Measurements from ENCODE around the gene AVEN. TPM values are rescaled to one million over a fixed set of nuclear protein-coding genes. Genes with fewer than 3 reads are reported as not detected.

The AVEN gene
- total RNA-seq, 1 donor from 2014 or later: 14.4 TPM

- Mint-ChIP-seq H3K4me1 (ENCODE audit: low read depth) (no peaks in the 10 kb centered on the region), H3K27me3 (no peaks in the 10 kb centered on the region), H3K4me3 (ENCODE audit: low read depth) (no peak overlapping the region), H3K36me3 (ENCODE audit: insufficient read depth) (no peaks in the 10 kb centered on the region), H3K27ac (no peak overlapping the region), H3K9me3 (ENCODE audit: low read depth) (no peaks in the 10 kb centered on the region)
- no peak for TF ChIP-seq CTCF (IDR thresholded peaks at IDR 0.05; ENCODE audit: unreplicated experiment)
- DNase-seq (ENCODE audit: low spot score, unreplicated experiment): no peak
These were observed 130.6 kb downstream of the AVEN start for GRCh38 chr15:33908406-33908805.

- Mint-ChIP-seq H3K4me3 (ENCODE audit: low read depth) (no peak overlapping the region), H3K36me3 (ENCODE audit: insufficient read depth) (no peaks in the 10 kb centered on the region), H3K4me1 (ENCODE audit: low read depth) (no peaks in the 10 kb centered on the region), H3K27ac (no peak overlapping the region), H3K9me3 (ENCODE audit: low read depth) (no peaks in the 10 kb centered on the region), H3K27me3 (no peaks in the 10 kb centered on the region)
- no peak for DNase-seq (ENCODE audit: low spot score, unreplicated experiment)
- TF ChIP-seq CTCF (IDR thresholded peaks at IDR 0.05; ENCODE audit: unreplicated experiment): no peak
These were observed 131.7 kb downstream of the AVEN start for GRCh38 chr15:33907326-33907725.

- no peak overlapping the region for H3K4me3 Mint-ChIP-seq (ENCODE audit: low read depth)
- H3K27ac Mint-ChIP-seq: no peak overlapping the region
- TF ChIP-seq CTCF (IDR thresholded peaks at IDR 0.05; ENCODE audit: unreplicated experiment): no peak
- no peaks in the 10 kb centered on the region for H3K4me1 Mint-ChIP-seq (ENCODE audit: low read depth)
- H3K9me3 Mint-ChIP-seq (ENCODE audit: low read depth): no peaks in the 10 kb centered on the region
- no peak for DNase-seq (ENCODE audit: low spot score, unreplicated experiment)
- H3K27me3 Mint-ChIP-seq: no peaks in the 10 kb centered on the region
- H3K36me3 Mint-ChIP-seq (ENCODE audit: insufficient read depth): no peaks in the 10 kb centered on the region
These were observed 135.3 kb downstream of the AVEN start for GRCh38 chr15:33903661-33904060.

- no peak for DNase-seq (ENCODE audit: low spot score, unreplicated experiment)
- Mint-ChIP-seq H3K27me3 (no peaks in the 10 kb centered on the region), H3K36me3 (ENCODE audit: insufficient read depth) (no peaks in the 10 kb centered on the region), H3K27ac (no peak overlapping the region), H3K9me3 (ENCODE audit: low read depth) (no peaks in the 10 kb centered on the region), H3K4me3 (ENCODE audit: low read depth) (no peak overlapping the region), H3K4me1 (ENCODE audit: low read depth) (no peaks in the 10 kb centered on the region)
- TF ChIP-seq CTCF (IDR thresholded peaks at IDR 0.05; ENCODE audit: unreplicated experiment): no peak
These were observed 137.0 kb downstream of the AVEN start for GRCh38 chr15:33902043-33902442.

- H3K36me3 Mint-ChIP-seq (ENCODE audit: insufficient read depth): no peaks in the 10 kb centered on the region
- H3K9me3 Mint-ChIP-seq (ENCODE audit: low read depth): no peaks in the 10 kb centered on the region
- DNase-seq (ENCODE audit: low spot score, unreplicated experiment): no peak
- H3K27me3 Mint-ChIP-seq: no peaks in the 10 kb centered on the region
- no peak for TF ChIP-seq CTCF (IDR thresholded peaks at IDR 0.05; ENCODE audit: unreplicated experiment)
- H3K27ac Mint-ChIP-seq: no peak overlapping the region
- no peaks in the 10 kb centered on the region for H3K4me1 Mint-ChIP-seq (ENCODE audit: low read depth)
- H3K4me3 Mint-ChIP-seq (ENCODE audit: low read depth): no peak overlapping the region
These were observed 144.8 kb downstream of the AVEN start for GRCh38 chr15:33894193-33894592.
